HG03469 (cell line): ENCODE results near the gene TRA2B.
A peak's percentile ranks its signal among the peaks of the same experiment; 100 is the strongest.

Experiments used
- ATAC-seq: cut with Tn5 transposase; IDR thresholded peaks from one replicate; pipeline ENCODE4 v1.9.1; 2021; ENCODE audit warnings: mild to moderate bottlenecking, moderate library complexity, moderate number of reproducible peaks; ENCODE audit not compliant: unreplicated experiment

The TRA2B gene

GRCh38 chr3:185954366-185954723 is 16.5 kb upstream of the TRA2B start:
- no peak for ATAC-seq

- no peak for ATAC-seq
Observed at GRCh38 chr3:185950728-185951127, 12.9 kb upstream of the TRA2B start.

GRCh38 chr3:185949515-185949914 is 11.7 kb upstream of the TRA2B start:
- ATAC-seq, result no peak

- no peak for ATAC-seq
Observed at GRCh38 chr3:185948292-185948691, 10.5 kb upstream of the TRA2B start.

- ATAC-seq, result no peak
Observed at GRCh38 chr3:185943760-185944106, 5.9 kb upstream of the TRA2B start.

- ATAC-seq, result peak; percentile 90
Observed at GRCh38 chr3:185942907-185943759, 5.3 kb upstream of the TRA2B start.

GRCh38 chr3:185942396-185942795 is 4.6 kb upstream of the TRA2B start:
- ATAC-seq, result no peak

- ATAC-seq, result no peak
Observed at GRCh38 chr3:185940951-185941350, 3.1 kb upstream of the TRA2B start.

- ATAC-seq, result no peak
Observed at GRCh38 chr3:185939721-185940120, 1.9 kb upstream of the TRA2B start.

- peak; percentile 27 for ATAC-seq
Observed at GRCh38 chr3:185936814-185937688, 763 bp downstream of the TRA2B start.

- no peak for ATAC-seq
Observed at GRCh38 chr3:185936273-185936629, 1.6 kb downstream of the TRA2B start.

- no peak for ATAC-seq
Observed at GRCh38 chr3:185935465-185936272, 2.1 kb downstream of the TRA2B start.

GRCh38 chr3:185934767-185935464 is 2.9 kb downstream of the TRA2B start:
- no peak for ATAC-seq

- ATAC-seq, result no peak
Observed at GRCh38 chr3:185934174-185934557, 3.6 kb downstream of the TRA2B start.

GRCh38 chr3:185933374-185934173 is 4.2 kb downstream of the TRA2B start:
- ATAC-seq, result no peak

- ATAC-seq, result no peak
Observed at GRCh38 chr3:185931777-185932612, 5.8 kb downstream of the TRA2B start.

- ATAC-seq, result no peak
Observed at GRCh38 chr3:185930393-185931107, 7.3 kb downstream of the TRA2B start.
